Measurements from ENCODE around the gene CCND2.

DNA sequence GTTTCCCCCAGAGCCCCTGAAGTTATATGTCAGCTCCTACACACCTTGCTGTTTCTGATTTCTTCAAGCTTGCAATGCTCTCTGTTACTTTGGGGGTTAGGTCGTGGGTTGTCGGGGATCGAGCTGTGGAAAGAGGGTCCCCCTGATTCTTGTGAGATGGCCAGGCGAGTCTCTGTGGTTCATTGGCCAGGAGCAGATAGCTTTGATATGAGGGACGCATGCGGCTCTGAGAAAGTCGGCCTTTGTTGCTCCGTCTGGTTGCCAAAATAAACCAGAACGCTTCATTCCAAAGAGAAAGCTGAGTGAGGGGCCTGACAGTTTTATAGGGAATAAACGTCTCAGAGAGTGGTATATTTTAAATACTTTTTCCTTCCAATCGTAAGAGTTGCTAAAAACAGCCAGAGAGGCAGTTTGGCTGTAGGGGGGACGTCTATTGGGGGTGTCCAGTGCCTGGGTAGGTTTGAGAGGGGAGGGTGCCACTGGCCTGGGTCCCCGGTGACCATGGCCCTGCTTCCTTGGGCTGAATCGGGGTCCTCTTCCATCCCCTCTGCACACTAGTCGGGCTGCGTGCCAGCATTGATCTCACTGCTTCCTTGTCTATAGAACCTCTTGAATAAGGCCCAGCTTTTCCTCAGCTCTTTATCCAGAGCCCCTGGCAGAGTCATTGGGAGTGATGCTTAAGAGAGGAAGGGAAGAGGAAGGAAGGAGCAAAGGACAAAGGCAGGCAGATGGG lies 18.9 kb downstream of the CCND2 start:
- TF ChIP-seq FOSL1 (IDR thresholded peaks at IDR 0.05; ENCODE audit: insufficient read depth, low read depth, low read length), result no peak
- TF ChIP-seq GTF2F1 (IDR thresholded peaks at IDR 0.05; ENCODE audit: borderline replicate concordance, low read depth, low read length), result no peak
- no peak for TF ChIP-seq POLR2AphosphoS5 (IDR thresholded peaks at IDR 0.05; ENCODE audit: low read depth, low read length)
- TF ChIP-seq EP300 (IDR thresholded peaks at IDR 0.05; ENCODE audit: borderline replicate concordance in 1 of 2, low read depth in 2 of 2, low read length in 2 of 2), result no peak
- TF ChIP-seq, protein P1, sequence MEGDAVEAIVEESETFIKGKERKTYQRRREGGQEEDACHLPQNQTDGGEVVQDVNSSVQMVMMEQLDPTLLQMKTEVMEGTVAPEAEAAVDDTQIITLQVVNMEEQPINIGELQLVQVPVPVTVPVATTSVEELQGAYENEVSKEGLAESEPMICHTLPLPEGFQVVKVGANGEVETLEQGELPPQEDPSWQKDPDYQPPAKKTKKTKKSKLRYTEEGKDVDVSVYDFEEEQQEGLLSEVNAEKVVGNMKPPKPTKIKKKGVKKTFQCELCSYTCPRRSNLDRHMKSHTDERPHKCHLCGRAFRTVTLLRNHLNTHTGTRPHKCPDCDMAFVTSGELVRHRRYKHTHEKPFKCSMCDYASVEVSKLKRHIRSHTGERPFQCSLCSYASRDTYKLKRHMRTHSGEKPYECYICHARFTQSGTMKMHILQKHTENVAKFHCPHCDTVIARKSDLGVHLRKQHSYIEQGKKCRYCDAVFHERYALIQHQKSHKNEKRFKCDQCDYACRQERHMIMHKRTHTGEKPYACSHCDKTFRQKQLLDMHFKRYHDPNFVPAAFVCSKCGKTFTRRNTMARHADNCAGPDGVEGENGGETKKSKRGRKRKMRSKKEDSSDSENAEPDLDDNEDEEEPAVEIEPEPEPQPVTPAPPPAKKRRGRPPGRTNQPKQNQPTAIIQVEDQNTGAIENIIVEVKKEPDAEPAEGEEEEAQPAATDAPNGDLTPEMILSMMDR (IDR thresholded peaks at IDR 0.05; ENCODE audit: control extremely low read depth in 1 of 3, insufficient read depth in 1 of 3, low read depth in 1 of 3, low read length in 3 of 3), result no peak
- TF ChIP-seq, protein P2, sequence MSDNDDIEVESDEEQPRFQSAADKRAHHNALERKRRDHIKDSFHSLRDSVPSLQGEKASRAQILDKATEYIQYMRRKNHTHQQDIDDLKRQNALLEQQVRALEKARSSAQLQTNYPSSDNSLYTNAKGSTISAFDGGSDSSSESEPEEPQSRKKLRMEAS (IDR thresholded peaks at IDR 0.05), result no peak
- TF ChIP-seq POLR2A (IDR thresholded peaks at IDR 0.05; ENCODE audit: control extremely low read depth in 1 of 2, low read depth in 2 of 2, low read length in 2 of 2), result no peak
- no peak for TF ChIP-seq CBX8 (IDR thresholded peaks at IDR 0.05; ENCODE audit: borderline replicate concordance, low read depth, low read length)
- no peak for TF ChIP-seq HDAC6 (IDR thresholded peaks at IDR 0.05; ENCODE audit: low read depth, low read length)
- no peak for TF ChIP-seq ASH2L (IDR thresholded peaks at IDR 0.05; ENCODE audit: low read length)
- TF ChIP-seq CBX5 (IDR thresholded peaks at IDR 0.05; ENCODE audit: low read depth, low read length), result no peak
- no peak for TF ChIP-seq SIN3A (conservative IDR thresholded peaks at IDR 0.05 in 1 of 2, IDR thresholded peaks at IDR 0.05 in 1 of 2; ENCODE audit: low read depth in 1 of 2, low read length in 2 of 2)
- TF ChIP-seq, protein P3, sequence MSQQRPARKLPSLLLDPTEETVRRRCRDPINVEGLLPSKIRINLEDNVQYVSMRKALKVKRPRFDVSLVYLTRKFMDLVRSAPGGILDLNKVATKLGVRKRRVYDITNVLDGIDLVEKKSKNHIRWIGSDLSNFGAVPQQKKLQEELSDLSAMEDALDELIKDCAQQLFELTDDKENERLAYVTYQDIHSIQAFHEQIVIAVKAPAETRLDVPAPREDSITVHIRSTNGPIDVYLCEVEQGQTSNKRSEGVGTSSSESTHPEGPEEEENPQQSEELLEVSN (IDR thresholded peaks at IDR 0.05), result no peak
